K562 (cell line): ENCODE results near the gene E2F1. TPM values are rescaled to one million over a fixed set of nuclear protein-coding genes. Genes with fewer than 3 reads are reported as not detected.

Experiments
- CREM ChIP-seq: IDR thresholded peaks from 2 replicates; pipeline ENCODE4 v1.6.1; 2014; ENCODE audit warnings: antibody characterized with exemption, low read depth
- MYC ChIP-seq, 2 experiments: fragments of 250-450 bp in 1 of 2; sonication (Bioruptor Pico) in 1 of 2; IDR thresholded peaks; 2 replicates each; pipeline versions ENCODE4 v1.5.1 to v1.6.1; 2012 to 2021; ENCODE audit warnings: low read depth in 2 of 2, borderline replicate concordance in 1 of 2, improper control_type of control experiment in 1 of 2, low read length in 1 of 2, mild to moderate bottlenecking in 1 of 2, moderate library complexity in 1 of 2
- NFATC3 ChIP-seq: fragments of 450-650 bp; IDR thresholded peaks from 2 replicates; pipeline ENCODE4 v1.6.1; 2017; ENCODE audit warnings: mild to moderate bottlenecking
- NUFIP1 ChIP-seq: fragments of 450-650 bp; IDR thresholded peaks from 2 replicates; pipeline ENCODE4 v1.6.1; 2018; ENCODE audit not compliant: partially characterized antibody
- SAP30 ChIP-seq: fragments of 200-600 bp; sonication (generic); IDR thresholded peaks from 2 replicates; pipeline ENCODE4 v1.6.1; 2012; ENCODE audit warnings: borderline replicate concordance, low read depth, mild to moderate bottlenecking, moderate library complexity, low read length, control low read depth, inconsistent platforms; ENCODE audit not compliant: insufficient read depth, poor library complexity, severe bottlenecking
- polyA plus RNA-seq, 8 experiments: library from polyadenylated mRNA; depleted of rRNA in 4 of 8; stranded (reverse) in 5 of 8; unstranded in 3 of 8; fragments of >200 nt; fragmentation: Nextera tagmentation in 2 of 8; fragmentation: Illumina TruSeq in 1 of 8; extraction: Ambion mirVana in 2 of 8; extraction: Trizol in 1 of 8; gene quantifications; 2 replicates each; pipeline versions ENCODE4 v1.2.1 to v1.2.3, GENCODE V29; 2011 to 2014; ENCODE audit warnings: inconsistent platforms in 1 of 8, missing spikeins in 1 of 8
- total RNA-seq, 7 experiments: library from RNA; depleted of rRNA in 6 of 7; stranded (reverse); fragments of >200 nt in 6 of 7; fragmentation: Illumina TruSeq in 2 of 7; extraction: Trizol in 2 of 7; gene quantifications; 2 replicates each; pipeline versions ENCODE4 v1.2.1 to v1.2.3, GENCODE V29; 2011 to 2021; ENCODE audit warnings: low replicate concordance in 1 of 7
- TF ChIP-seq, protein P1 (sequence below), 2 experiments: fragments of 450-650 bp; formaldehyde crosslinking in 1 of 2; IDR thresholded peaks; 2 replicates each; pipeline versions ENCODE4 v1.4.0 to v1.6.1; 2014 to 2020; ENCODE audit warnings: mild to moderate bottlenecking in 2 of 2, borderline replicate concordance in 1 of 2, low read depth in 1 of 2
- TF ChIP-seq, protein P2 (sequence below): fragments of 450-650 bp; IDR thresholded peaks from 2 replicates; pipeline ENCODE4 v1.6.1; 2018; ENCODE audit not compliant: partially characterized antibody
- TF ChIP-seq, protein P3 (sequence below): fragments of 450-650 bp; IDR thresholded peaks from 2 replicates; pipeline ENCODE4 v1.6.1; 2016; ENCODE audit warnings: borderline replicate concordance
- TF ChIP-seq, protein P4 (sequence below): fragments of 250-450 bp; sonication (Bioruptor Pico); IDR thresholded peaks from 2 replicates; pipeline ENCODE4 v1.5.0; 2020; ENCODE audit warnings: mild to moderate bottlenecking

E2F1 gene
- total and polyA plus RNA-seq, 9 of the 15 experiments (the other 6 are each of a cell fraction or from before 2014, with no cell fraction given): 0.14 to 30.6 (median 13.1) TPM

DNA sequence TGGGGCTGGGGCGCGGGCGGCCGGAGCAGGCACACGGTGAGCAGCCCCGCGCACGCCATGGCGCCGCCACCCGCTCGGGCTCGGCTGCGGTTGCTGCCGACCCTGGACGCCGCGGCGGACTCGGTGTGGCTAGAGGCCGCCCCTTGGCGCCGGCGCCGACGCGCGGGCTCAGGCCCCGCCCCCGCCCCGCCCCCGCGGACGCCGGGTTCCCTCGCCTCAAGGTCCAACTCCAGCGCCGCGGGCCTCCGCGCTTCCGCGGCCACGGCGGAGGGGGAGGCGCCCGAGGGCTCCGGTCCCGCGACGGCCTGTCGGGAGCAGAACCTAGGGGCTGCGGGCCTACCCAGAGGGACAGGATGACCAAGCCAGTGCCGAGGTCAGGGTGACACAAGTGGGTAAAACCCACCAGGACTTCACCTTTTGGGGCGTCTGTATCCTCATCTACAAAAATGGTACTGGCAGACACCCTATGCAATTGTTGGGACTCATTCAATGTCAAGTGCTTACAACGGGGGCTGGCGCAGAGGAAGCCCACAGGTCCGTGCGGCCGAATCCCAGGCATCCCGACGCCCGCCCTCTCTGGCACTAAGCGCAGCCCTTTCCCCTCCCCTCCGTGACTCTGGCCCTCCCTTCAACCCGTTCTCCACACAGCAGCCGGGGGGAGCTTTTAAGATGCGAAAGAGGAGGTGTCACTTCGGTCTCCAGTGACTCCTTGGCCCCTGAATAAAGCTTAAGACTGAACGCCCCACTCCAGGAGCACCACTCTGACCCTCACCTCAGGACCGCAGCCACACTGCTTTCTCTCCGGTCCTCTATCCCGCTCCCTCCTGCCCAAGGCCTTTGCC, 11.7 kb downstream of the E2F1 start, which contains the start of gene NECAB3 (continued):
- TF ChIP-seq, protein P1, sequence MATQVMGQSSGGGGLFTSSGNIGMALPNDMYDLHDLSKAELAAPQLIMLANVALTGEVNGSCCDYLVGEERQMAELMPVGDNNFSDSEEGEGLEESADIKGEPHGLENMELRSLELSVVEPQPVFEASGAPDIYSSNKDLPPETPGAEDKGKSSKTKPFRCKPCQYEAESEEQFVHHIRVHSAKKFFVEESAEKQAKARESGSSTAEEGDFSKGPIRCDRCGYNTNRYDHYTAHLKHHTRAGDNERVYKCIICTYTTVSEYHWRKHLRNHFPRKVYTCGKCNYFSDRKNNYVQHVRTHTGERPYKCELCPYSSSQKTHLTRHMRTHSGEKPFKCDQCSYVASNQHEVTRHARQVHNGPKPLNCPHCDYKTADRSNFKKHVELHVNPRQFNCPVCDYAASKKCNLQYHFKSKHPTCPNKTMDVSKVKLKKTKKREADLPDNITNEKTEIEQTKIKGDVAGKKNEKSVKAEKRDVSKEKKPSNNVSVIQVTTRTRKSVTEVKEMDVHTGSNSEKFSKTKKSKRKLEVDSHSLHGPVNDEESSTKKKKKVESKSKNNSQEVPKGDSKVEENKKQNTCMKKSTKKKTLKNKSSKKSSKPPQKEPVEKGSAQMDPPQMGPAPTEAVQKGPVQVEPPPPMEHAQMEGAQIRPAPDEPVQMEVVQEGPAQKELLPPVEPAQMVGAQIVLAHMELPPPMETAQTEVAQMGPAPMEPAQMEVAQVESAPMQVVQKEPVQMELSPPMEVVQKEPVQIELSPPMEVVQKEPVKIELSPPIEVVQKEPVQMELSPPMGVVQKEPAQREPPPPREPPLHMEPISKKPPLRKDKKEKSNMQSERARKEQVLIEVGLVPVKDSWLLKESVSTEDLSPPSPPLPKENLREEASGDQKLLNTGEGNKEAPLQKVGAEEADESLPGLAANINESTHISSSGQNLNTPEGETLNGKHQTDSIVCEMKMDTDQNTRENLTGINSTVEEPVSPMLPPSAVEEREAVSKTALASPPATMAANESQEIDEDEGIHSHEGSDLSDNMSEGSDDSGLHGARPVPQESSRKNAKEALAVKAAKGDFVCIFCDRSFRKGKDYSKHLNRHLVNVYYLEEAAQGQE (IDR thresholded peaks at IDR 0.05; ENCODE audit: borderline replicate concordance): 0 out of 2 replicates have a peak, but pooled peaks have one; percentile 8
- TF ChIP-seq, protein P1 (CRISPR knock-in tag; IDR thresholded peaks at IDR 0.05; ENCODE audit: low read depth): no peak; the same call in 1 of the 2 replicates
- TF ChIP-seq CREM: peak; percentile 51; the same call in 1 of the 2 replicates
- TF ChIP-seq SAP30: no peak
- TF ChIP-seq, protein P2, sequence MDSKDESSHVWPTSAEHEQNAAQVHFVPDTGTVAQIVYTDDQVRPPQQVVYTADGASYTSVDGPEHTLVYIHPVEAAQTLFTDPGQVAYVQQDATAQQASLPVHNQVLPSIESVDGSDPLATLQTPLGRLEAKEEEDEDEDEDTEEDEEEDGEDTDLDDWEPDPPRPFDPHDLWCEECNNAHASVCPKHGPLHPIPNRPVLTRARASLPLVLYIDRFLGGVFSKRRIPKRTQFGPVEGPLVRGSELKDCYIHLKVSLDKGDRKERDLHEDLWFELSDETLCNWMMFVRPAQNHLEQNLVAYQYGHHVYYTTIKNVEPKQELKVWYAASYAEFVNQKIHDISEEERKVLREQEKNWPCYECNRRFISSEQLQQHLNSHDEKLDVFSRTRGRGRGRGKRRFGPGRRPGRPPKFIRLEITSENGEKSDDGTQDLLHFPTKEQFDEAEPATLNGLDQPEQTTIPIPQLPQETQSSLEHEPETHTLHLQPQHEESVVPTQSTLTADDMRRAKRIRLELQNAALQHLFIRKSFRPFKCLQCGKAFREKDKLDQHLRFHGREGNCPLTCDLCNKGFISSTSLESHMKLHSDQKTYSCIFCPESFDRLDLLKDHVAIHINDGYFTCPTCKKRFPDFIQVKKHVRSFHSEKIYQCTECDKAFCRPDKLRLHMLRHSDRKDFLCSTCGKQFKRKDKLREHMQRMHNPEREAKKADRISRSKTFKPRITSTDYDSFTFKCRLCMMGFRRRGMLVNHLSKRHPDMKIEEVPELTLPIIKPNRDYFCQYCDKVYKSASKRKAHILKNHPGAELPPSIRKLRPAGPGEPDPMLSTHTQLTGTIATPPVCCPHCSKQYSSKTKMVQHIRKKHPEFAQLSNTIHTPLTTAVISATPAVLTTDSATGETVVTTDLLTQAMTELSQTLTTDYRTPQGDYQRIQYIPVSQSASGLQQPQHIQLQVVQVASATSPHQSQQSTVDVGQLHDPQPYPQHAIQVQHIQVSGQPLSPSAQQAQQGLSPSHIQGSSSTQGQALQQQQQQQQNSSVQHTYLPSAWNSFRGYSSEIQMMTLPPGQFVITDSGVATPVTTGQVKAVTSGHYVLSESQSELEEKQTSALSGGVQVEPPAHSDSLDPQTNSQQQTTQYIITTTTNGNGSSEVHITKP: no peak
- TF ChIP-seq NUFIP1: no peak
- TF ChIP-seq NFATC3: no peak
- TF ChIP-seq, protein P3, sequence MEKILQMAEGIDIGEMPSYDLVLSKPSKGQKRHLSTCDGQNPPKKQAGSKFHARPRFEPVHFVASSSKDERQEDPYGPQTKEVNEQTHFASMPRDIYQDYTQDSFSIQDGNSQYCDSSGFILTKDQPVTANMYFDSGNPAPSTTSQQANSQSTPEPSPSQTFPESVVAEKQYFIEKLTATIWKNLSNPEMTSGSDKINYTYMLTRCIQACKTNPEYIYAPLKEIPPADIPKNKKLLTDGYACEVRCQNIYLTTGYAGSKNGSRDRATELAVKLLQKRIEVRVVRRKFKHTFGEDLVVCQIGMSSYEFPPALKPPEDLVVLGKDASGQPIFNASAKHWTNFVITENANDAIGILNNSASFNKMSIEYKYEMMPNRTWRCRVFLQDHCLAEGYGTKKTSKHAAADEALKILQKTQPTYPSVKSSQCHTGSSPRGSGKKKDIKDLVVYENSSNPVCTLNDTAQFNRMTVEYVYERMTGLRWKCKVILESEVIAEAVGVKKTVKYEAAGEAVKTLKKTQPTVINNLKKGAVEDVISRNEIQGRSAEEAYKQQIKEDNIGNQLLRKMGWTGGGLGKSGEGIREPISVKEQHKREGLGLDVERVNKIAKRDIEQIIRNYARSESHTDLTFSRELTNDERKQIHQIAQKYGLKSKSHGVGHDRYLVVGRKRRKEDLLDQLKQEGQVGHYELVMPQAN: no peak
- TF ChIP-seq, protein P4, sequence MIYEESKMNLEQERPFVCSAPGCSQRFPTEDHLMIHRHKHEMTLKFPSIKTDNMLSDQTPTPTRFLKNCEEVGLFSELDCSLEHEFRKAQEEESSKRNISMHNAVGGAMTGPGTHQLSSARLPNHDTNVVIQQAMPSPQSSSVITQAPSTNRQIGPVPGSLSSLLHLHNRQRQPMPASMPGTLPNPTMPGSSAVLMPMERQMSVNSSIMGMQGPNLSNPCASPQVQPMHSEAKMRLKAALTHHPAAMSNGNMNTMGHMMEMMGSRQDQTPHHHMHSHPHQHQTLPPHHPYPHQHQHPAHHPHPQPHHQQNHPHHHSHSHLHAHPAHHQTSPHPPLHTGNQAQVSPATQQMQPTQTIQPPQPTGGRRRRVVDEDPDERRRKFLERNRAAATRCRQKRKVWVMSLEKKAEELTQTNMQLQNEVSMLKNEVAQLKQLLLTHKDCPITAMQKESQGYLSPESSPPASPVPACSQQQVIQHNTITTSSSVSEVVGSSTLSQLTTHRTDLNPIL (CRISPR knock-in tag): no peak
- no peak; the same call in 1 of the 2 replicates for TF ChIP-seq MYC (IDR thresholded peaks at IDR 0.05; ENCODE audit: low read depth, low read length)
- TF ChIP-seq MYC (CRISPR knock-in tag; IDR thresholded peaks at IDR 0.05; ENCODE audit: borderline replicate concordance, low read depth): no peak
